Stomach (tissue), 9 donors: ENCODE measurements around the gene TANC1. TPM values are rescaled to one million over a fixed set of nuclear protein-coding genes. Genes with fewer than 3 reads are reported as not detected.

ENCODE experiments used
- DNase-seq, 2 donors: peaks; one replicate each; pipeline versions ENCODE4 v3.0.0 to v3.0.0-alpha.2; 2013 to 2019
- H3K27ac ChIP-seq, 5 donors: fragments of 200-600 bp in 4 of 5; sonication (generic) in 4 of 5; one replicate each; pipeline ENCODE4 v1.5.1; 2013 to 2019; ENCODE audit warnings: mild to moderate bottlenecking in 1 of 5, moderate library complexity in 1 of 5
- H3K27me3 ChIP-seq, 3 donors: fragments of 200-600 bp; sonication (generic); one replicate each; pipeline ENCODE4 v1.5.1; 2017 to 2019; ENCODE audit warnings: mixed run types in 1 of 3
- H3K36me3 ChIP-seq, 4 donors: fragments of 200-600 bp; sonication (generic); 1 replicate in 3 of 4; 2 replicates in 1 of 4; pipeline ENCODE4 v1.5.1; 2016 to 2019
- H3K4me1 ChIP-seq, 4 donors: fragments of 200-600 bp; sonication (generic); one replicate each; pipeline ENCODE4 v1.5.1; 2016 to 2019
- H3K4me3 ChIP-seq, 4 donors: fragments of 200-600 bp; sonication (generic) in 3 of 4; one replicate each; pipeline ENCODE4 v1.5.1; 2016 to 2019; ENCODE audit warnings: mild to moderate bottlenecking in 1 of 4
- H3K9me3 ChIP-seq, 4 donors: fragments of 200-600 bp; sonication (generic); one replicate each; pipeline ENCODE4 v1.5.1; 2016 to 2019
- EP300 ChIP-seq: sonication (generic); formaldehyde crosslinking; IDR thresholded peaks from one replicate; pipeline ENCODE4 v1.6.1; 2017; ENCODE audit warnings: antibody characterized with exemption
- POLR2A ChIP-seq, 4 donors: fragments of 450-650 bp; IDR thresholded peaks; one replicate each; pipeline ENCODE4 v1.6.1; 2016; ENCODE audit warnings: antibody characterized with exemption in 4 of 4, control low read depth in 2 of 4, mild to moderate bottlenecking in 1 of 4, moderate library complexity in 1 of 4
- POLR2AphosphoS5 ChIP-seq, 3 donors: sonication (generic); formaldehyde crosslinking; IDR thresholded peaks; one replicate each; pipeline ENCODE4 v1.6.1; 2016; ENCODE audit warnings: antibody characterized with exemption in 3 of 3
- WGBS, 5 donors: extraction: QIAGEN DNeasy Blood & Tissue Kit in 3 of 5; methylation state at CpG; one replicate each; pipeline versions ENCODE4 v1.1.5 to v1.1.7; 2013 to 2018; 5-methylcytosine and 5-hydroxymethylcytosine counted together
- intact Hi-C: fragments of 100-400 bp; cut with DNase I; formaldehyde crosslinking; loops from one replicate; pipeline ENCODE4 v1.15.1; 2023; ENCODE audit warnings: low total_unique reads
- polyA plus RNA-seq, 3 donors: library from polyadenylated mRNA; stranded (reverse); fragments of 200-250 nt; gene quantifications; one replicate each; pipeline ENCODE4 v1.2.3, GENCODE V29; 2013
- total RNA-seq, 5 donors: library from RNA; depleted of rRNA; stranded (reverse); fragments of >200 nt; gene quantifications; one replicate each; pipeline versions ENCODE4 v1.1.0 to v1.2.3, GENCODE V29; 2014 to 2016
- TF ChIP-seq, protein P1 (sequence below), 7 experiments: fragments of 450-650 bp in 4 of 7; fragments of 200-600 bp in 3 of 7; sonication (generic) in 3 of 7; IDR thresholded peaks; one replicate each; pipeline ENCODE4 v1.5.1; 2016 to 2019; ENCODE audit warnings: antibody characterized with exemption in 7 of 7, control low read depth in 2 of 7, mild to moderate bottlenecking in 1 of 7
- donor health status: healthy with polysubstance abuse.
- donor health status: Bipolar disorder and iron deficiency.
- donor health status: healthy.

TANC1 gene
- total and polyA plus RNA-seq, 8 donors: 4.9 to 59.7 (median 37.7) TPM

DNA sequence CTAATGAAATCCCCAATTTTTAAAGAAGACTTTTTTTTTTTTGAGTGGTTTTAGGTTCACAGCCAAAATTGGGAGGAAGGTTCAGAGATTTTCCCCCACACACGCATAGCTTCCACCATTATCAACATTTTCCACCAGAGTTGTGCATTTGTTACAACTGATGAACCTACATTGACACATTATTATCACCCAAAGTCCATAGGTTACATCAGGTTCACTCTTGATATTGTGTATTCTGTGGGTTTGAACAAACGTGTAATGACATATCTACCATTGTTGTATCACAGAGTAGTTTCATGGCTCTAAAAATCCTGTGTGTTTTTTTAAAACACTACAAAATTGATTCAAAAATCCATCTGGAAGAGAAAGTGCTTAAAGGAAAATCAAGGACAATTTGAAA is 101.8 kb downstream of the TANC1 start:
- H3K36me3 ChIP-seq: peaks cover 0 to 5% (median 2%) of the 10 kb centered on the region in 4 donors
- no peaks in the 10 kb centered on the region for H3K9me3 ChIP-seq
- DNase-seq: no peak
- intact Hi-C loops: no loop called here
- H3K4me1 ChIP-seq: peaks cover 4 to 41% (median 27%) of the 10 kb centered on the region in 4 donors
- H3K27ac ChIP-seq: peak overlapping the region in 1 of 5 donors; percentile 11
- WGBS, 5 donors: 44 to 76% (median 45%) methylated on average over 2 of the region's 2 CpGs
- no peak overlapping the region for H3K4me3 ChIP-seq
- no peak for TF ChIP-seq POLR2A (IDR thresholded peaks at IDR 0.05)
- TF ChIP-seq, protein P1, sequence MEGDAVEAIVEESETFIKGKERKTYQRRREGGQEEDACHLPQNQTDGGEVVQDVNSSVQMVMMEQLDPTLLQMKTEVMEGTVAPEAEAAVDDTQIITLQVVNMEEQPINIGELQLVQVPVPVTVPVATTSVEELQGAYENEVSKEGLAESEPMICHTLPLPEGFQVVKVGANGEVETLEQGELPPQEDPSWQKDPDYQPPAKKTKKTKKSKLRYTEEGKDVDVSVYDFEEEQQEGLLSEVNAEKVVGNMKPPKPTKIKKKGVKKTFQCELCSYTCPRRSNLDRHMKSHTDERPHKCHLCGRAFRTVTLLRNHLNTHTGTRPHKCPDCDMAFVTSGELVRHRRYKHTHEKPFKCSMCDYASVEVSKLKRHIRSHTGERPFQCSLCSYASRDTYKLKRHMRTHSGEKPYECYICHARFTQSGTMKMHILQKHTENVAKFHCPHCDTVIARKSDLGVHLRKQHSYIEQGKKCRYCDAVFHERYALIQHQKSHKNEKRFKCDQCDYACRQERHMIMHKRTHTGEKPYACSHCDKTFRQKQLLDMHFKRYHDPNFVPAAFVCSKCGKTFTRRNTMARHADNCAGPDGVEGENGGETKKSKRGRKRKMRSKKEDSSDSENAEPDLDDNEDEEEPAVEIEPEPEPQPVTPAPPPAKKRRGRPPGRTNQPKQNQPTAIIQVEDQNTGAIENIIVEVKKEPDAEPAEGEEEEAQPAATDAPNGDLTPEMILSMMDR (IDR thresholded peaks at IDR 0.05): no peak
- TF ChIP-seq POLR2AphosphoS5 (IDR thresholded peaks at IDR 0.05): no peak
- no peak for TF ChIP-seq EP300
- H3K27me3 ChIP-seq: no peaks in the 10 kb centered on the region

DNA sequence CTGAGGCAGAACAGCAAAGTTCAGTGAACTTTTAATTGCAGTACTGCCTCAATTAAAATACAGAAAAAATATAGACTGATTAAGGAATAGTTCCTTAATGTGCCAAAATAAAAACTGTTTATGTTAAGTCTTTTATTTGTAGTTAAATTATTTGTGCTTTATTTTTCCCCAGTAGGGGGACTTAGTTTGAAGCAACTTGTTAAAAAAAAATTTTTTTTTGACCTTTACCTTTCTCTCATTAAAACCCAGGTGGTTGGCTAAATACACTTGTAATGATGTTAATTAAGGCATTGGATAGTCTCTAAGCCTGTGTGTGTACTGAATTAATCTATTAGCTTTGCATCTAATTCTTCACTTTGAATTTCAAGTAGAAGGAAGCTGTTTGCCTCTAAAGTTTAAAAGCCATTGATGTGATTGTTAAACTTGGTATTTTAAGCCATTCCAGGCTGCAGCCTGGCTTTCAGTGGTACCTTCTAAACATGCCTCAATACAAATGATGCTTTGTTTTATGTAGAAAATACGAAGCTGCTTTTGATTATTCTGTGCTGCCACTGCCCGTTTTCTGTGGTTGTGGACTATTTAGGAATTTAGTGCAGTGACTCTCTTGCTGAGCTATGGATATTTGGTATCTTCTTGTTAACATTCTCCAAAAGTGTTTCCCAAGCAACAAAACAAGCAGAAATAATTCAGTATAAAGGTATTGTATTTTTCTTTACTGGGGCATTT is 102.9 kb downstream of the TANC1 start:
- intact Hi-C loops: no loop called here
- H3K4me3 ChIP-seq: no peak overlapping the region
- no peak overlapping the region for H3K27ac ChIP-seq
- H3K4me1 ChIP-seq: peaks cover 4 to 37% (median 27%) of the 10 kb centered on the region in 4 donors
- no peak for DNase-seq
- no peak for TF ChIP-seq POLR2A (IDR thresholded peaks at IDR 0.05)
- no peak for TF ChIP-seq POLR2AphosphoS5 (IDR thresholded peaks at IDR 0.05)
- no peak for TF ChIP-seq EP300
- TF ChIP-seq, protein P1 (IDR thresholded peaks at IDR 0.05): no peak
- peaks cover 0 to 3% (median 0%) of the 10 kb centered on the region in 4 donors for H3K36me3 ChIP-seq
- H3K27me3 ChIP-seq: no peaks in the 10 kb centered on the region
- no peaks in the 10 kb centered on the region for H3K9me3 ChIP-seq
- 58 to 84% (median 66%) methylated on average over 2 of the region's 2 CpGs for WGBS, 5 donors

DNA sequence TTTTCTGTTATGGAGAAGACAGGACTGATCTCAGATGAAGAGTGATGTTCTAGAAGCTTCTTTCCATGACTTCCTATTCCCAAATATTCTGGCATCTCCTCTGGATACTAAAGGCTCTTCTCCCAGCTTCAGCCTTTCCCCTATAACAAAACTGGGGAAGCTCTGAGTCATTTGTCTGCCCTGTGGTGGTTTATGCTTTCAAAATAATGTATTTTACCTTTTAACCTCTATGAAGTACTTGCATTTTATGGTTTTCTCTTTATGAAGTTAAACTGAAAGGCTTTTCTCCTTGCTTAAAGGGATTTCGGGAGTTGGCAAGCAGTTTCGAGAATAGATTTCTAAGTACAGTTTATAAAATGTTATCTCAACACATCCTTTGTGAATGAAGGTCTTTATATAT is 104.4 kb downstream of the TANC1 start:
- no peak for DNase-seq
- no peaks in the 10 kb centered on the region for H3K36me3 ChIP-seq
- TF ChIP-seq POLR2AphosphoS5 (IDR thresholded peaks at IDR 0.05): no peak
- TF ChIP-seq POLR2A (IDR thresholded peaks at IDR 0.05): no peak
- TF ChIP-seq EP300: no peak
- TF ChIP-seq, protein P1 (IDR thresholded peaks at IDR 0.05): no peak
- H3K4me3 ChIP-seq: no peak overlapping the region
- no peaks in the 10 kb centered on the region for H3K9me3 ChIP-seq
- WGBS, 5 donors: 60 to 75% (median 69%) methylated on average over 2 of the region's 2 CpGs
- H3K4me1 ChIP-seq: peaks cover 4 to 43% (median 30%) of the 10 kb centered on the region in 4 donors
- no peaks in the 10 kb centered on the region for H3K27me3 ChIP-seq
- peak overlapping the region in 1 of 5 donors; percentile 23 for H3K27ac ChIP-seq
- intact Hi-C loops: no loop called here

DNA sequence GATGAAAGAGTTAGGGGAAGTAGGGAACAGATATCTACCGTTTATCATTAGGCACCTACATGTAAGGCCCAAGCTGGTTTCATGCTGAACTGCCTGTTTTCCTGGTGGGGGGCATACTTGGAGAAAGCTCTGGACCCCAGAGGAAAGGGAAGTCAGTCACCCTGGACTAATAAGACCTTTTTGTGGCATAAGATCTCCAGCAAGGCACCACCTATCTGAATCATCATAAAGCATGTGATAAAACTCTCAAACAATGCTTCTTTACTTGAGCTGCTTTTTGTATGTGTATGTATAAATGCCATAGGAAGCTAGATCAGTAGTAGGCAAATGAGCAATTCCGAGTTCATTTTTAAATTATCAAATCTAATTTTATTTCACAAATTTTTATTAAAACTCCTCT is 104.8 kb downstream of the TANC1 start:
- WGBS, 5 donors: 38 to 58% (median 49%) methylated on average over 2 of the region's 2 CpGs
- intact Hi-C loops: no loop called here
- H3K27ac ChIP-seq: peak overlapping the region in 1 of 5 donors; percentile 23
- H3K4me3 ChIP-seq: no peak overlapping the region
- no peak for DNase-seq
- no peaks in the 10 kb centered on the region for H3K36me3 ChIP-seq
- no peaks in the 10 kb centered on the region for H3K27me3 ChIP-seq
- peaks cover 4 to 43% (median 31%) of the 10 kb centered on the region in 4 donors for H3K4me1 ChIP-seq
- H3K9me3 ChIP-seq: no peaks in the 10 kb centered on the region
- TF ChIP-seq POLR2AphosphoS5 (IDR thresholded peaks at IDR 0.05): no peak
- TF ChIP-seq POLR2A (IDR thresholded peaks at IDR 0.05): no peak
- TF ChIP-seq EP300: no peak
- TF ChIP-seq, protein P1 (IDR thresholded peaks at IDR 0.05): no peak
